Measurements from ENCODE around the gene OR4K1.
"Not testable (repeated sequence)": the region's sequence is repeated elsewhere in the genome, so short reads cannot be mapped to it uniquely, and the experiment has no call there.

OR4K1 gene, protein sequence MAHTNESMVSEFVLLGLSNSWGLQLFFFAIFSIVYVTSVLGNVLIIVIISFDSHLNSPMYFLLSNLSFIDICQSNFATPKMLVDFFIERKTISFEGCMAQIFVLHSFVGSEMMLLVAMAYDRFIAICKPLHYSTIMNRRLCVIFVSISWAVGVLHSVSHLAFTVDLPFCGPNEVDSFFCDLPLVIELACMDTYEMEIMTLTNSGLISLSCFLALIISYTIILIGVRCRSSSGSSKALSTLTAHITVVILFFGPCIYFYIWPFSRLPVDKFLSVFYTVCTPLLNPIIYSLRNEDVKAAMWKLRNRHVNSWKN

DNA sequence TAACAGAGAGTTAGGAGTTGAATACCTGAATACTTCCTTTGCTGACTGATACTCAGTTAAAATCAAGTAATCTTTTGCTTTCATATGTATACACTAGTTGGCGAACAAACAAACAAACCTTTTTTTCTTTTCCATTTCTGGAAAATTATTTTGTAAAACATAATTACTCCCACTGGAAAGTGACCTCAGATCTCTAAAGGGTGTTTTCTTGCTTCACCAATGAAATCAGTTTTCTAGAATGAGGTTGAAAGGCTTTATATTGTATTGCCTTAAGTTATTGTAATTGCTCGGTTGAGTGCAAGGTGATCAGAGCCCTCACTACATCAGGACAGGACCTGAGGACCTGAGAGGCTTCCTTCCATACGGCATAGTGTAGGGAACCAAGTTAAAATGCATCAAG lies at the start of gene OR4K1:
OR4K1 (plus strand) TSS at position 301 of the 400 bp plus-strand sequence. CDS start 4,750 bp downstream, outside the sequence.
- no peak for DNase-seq

DNA sequence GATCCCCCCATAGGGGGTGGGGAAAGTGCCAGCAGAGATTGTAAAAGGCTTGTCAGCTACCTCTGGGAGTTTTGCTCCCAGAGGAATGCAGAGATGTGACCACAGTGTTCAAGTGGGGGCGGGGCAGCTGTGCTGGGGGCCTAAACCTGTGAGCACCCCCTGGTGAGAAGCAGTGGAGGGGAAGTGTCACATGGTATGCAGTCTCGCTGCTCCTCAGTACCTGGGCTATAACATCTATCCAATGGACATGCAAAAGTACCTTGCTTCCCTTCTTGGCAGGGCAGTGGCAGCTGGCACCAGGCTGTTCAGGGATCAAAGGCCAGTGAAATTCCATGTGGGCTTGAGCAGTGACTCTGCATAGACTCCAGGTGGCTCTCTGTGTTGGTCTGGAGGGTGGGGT lies 35.4 kb upstream of the OR4K1 start:
- DNase-seq = no peak

DNA sequence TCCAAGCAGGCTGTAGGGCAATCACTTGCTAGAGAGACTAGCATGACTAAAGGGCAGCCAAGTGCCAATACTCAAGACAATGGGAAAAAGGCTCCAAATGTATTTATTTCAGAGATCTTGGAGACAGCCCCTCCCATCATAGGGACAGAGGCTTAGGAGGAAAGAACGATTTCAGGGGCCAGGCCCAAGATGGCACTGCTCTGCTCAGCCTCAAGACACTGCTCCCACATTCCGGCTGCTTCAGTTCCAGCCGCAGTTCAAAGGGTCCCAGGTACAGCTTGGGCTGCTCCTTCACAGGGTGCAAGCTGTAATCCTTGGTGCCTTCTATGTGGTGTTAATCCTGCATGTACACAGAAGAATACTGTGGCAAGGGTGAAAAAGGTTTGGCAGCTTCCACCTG lies 29.7 kb upstream of the OR4K1 start:
- DNase-seq = no peak

DNA sequence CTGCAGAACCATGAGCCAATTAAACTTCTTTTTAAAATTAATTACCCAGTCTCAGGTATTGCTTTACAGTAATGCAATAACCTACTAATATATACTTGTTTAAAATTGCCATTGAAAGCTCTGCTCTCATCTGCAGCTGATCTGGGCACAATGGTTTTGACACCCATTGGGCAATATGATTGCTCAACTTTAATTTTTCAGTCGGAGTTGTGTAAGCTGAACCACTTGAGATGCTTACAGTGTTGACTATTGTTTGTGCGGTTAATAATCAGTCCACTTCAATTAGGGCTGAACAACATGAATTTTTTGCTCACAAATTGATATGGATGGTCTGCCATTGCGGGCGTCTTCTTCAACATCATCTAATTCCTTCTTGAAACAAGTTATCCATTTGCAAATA lies 28.3 kb upstream of the OR4K1 start:
- DNase-seq = no peak

DNA sequence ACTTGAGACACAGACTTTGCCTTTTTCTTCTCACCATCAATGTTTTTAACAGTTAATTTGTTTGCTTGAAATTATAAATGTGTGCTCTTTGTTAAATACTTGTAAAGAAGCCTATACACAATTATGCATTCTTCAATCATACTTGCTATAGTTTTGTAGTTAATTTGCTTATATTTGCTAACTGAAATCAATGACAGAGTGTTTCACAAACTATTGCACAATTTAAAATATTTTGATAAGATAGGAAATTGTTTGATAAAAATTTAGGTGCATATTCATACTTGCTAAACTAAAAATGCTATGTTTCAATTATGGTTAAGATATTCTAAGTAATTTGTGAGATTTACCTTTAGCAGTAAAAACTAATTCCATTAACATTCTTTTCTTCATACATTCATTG lies 24.1 kb upstream of the OR4K1 start:
- no peak for DNase-seq

DNA sequence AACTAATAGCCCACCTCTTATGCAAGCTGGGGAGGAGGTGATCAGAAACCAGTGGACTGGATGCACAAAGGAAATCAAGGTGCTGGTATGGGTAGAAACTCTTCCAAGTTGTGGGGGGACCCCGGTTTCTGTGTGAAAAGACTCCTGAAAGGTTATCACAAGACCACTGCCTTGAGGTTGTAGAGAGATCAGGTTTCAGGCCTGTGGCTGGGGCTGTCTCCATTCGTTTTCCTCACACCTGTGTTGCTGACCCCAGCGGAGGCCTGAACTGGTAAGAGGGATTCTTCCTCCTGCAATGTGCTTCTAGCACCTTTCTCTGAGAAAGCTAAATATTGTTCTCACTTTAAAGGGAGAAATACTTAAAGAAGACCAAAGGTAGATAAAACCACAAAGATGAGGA lies 19.6 kb upstream of the OR4K1 start:
- DNase-seq = no peak

DNA sequence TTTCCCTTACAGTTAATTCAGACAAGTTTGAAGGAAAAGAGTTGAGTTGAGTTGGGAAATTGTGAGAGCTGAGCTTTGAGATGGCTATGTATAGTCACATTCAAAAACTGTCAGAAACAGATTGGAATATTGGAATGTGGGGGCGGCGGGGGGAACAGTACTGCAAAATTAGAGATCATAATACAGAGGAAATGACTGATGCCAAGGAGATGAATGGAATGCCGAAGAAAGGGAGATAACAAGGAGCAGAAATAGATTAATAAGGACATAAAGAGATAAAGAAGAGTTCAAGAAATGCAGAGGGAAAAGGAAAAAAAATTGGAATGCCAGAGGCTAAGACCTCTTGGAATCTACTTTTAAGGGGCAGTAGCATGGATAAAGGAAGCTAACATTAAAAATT lies 13.5 kb upstream of the OR4K1 start:
- no peak for DNase-seq

DNA sequence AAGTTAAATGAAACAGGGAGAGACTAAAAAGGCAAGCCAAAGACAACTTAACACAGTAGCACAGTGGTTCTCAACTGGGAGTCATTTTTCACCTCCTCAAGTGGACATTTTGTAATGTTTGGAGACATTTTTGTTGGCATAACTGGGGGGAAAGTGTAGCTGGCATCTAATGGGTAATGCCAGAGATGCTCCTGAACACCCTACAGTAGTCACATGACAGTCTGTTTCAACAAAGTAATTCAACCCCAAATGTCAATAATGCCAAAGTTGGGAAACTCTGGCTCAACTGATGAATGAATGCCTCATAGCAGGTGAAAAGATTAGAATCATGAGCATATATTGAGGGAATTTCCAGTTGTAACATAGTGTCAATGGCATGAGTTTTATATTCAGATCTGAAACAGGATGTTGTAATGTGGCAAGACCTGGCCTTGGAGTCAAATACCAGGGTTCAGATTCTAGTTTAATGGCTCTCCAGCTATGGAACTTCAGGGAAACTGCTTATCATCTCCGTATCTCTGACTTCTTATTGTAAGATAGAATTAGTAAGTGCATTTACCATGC lies 12.7 kb upstream of the OR4K1 start:
- DNase-seq = no peak

DNA sequence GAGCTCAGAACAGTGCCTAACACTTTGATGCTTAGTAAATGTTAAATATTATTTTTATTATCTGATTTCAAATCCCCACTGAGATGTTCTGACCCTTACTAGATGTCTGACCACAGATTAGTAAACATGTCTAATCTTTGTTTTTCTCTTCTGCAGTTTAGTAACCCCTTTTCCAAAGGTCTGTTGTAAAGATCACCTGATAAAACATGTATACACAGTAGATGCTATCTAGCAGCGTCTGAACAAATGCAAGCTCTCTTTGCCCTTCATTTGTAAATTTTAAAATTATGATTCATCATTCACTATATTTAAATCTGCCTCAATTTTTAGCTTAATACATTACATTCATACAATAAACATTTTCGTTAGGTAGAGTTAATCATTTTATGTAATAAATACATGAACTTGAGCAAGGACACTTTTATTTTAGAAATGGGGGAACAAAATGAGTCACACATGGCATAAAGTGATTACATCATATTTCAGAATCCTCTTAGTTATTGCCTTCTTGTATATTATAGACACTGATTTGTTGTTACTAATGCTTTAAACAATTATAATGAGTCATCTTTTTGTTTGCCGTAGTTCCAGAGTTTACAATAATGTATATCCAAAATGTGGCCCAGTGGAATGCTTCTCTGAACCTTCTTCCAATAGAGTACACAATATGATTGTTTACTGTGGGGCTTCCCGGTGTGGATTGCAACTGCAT lies 12.0 kb upstream of the OR4K1 start:
- no peak for DNase-seq

DNA sequence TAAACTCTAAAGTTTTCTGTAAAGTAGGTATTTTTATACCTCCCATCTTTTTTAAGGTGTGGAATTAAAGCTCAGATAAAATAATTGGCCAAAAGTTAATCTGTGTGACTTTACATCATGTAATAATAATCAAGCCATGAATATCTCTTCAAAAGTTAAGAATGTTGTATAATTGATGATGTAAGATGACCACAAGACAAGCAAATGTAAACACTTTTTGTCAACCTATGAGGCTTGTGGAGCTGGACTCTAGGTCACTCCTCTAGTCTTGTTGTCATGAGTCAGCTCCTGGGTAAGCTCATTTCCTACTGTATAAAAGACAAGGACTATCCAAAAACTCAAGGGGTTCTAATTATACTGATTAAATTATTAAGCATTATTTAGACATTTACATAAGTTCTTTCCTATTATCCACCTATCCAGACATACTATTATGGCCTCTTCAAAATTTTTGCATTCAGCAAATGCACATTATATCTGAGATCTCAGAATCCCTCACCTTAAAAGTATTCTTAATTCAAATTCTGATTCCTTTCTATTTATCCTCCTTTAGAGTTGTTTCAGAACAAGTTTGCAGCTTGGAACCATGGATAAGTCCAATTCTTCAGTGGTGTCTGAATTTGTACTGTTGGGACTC lies 10.6 kb upstream of the OR4K1 start, which contains the start of gene OR4K5:
OR4K5 (plus strand) TSS at position 587 of the 637 bp plus-strand sequence; CDS start at position 587, 0 bp downstream.
- DNase-seq = no peak

DNA sequence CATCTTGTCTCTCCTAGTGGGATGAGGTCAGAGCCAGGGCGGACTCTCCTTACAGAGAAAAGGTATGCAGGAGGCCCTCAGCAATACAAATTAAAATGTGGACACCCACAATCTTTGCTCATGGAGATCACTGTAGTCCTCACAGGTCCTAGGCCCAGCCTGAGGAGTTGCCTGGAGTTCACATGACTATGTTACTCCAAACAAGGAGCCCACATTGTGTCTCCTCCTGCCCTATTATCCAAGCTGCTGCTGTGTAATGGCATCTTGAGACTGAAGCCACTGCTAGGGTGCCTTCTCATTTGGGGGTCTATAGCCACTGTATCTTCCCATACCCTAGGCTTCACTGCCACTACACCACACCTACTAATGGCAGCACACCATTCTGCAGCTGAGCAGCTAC lies 11.0 kb downstream of the OR4K1 start:
- DNase-seq = no peak

DNA sequence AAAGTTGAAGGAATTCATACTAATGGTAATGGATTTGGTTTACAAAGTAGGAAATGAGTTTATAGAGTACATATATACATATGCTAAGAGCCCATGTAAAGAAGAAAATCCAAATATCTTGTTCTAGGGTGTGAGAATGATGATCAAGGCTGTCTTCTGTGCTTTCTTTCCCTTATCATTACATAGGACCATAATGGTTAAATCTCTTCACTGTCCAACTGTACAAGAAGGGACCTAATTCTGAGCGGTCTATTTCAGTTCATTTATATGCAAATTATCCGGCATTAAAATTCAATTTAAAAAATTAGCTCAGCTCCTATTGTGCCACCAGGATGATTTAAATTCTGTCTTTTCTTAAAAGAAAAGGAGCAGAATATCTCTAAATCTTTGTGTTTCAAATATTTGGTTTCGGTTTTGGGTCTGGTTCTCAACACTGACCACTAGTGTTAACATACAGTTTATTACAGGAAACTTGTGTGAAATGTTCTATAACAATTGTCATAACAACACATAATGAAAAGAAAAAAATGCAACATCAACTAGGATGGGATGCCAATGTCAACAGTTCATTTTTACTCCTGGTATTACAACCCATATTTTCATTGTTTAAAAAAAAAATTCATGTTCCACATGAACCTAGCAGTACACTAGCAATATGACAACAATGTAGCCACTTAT lies 16.8 kb downstream of the OR4K1 start:
- DNase-seq = no peak

DNA sequence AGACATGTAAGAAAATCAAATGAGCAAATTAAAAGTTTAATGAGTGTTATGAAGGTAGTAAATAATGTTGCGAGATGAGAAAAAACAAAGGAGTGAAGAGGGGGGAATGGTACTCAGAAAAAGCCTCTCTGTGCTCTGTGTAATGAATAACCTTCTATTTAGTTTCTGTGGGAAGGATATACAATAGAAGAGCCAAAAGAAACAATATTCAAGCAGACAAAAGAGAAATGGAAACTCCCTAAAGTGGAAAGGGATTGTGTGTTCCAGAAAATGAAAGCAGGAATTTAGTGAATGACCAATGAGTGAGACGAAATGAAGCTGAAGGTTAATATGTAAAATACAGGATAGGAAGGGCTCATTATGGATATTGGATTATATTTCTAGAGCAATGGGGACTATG lies 18.5 kb downstream of the OR4K1 start:
- DNase-seq = no peak

DNA sequence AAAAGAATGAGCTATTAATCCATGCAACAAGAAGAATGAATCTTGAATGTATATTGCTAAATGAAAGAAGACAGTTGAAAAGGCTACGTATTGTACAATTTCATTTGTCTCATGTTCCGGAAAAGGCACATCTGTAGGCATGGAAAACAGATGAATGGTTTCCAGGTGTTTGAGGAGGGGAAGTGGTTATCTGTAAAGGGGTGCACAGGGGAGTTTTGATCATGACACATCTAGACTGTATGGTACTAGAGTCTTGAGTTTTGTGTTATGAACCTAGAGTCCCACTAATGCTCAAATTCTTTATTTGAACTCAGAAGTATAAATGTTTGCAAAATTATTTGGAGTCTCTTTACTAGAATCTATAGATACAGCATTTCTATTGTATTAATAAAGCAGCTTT lies 39.0 kb downstream of the OR4K1 start:
- not testable (repeated sequence) for DNase-seq

DNA sequence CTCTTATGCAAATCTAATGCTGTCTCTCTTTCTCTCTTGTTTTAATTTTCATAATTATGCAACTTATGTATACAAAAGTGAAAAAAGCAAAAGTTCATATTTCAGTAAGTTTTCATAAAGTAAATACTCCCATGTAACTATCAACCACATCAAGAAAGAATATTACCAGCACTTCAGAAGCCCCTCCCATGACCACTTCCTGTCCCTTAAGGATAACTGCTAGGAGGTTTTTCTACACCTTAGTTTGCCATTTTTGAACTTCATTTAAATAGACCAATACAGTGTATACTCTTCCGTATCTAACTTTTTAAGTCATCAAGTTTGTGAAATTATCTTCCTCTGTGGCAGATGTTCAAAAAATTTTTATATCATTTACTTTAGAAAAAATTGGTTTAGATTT lies 44.1 kb downstream of the OR4K1 start:
- DNase-seq = no peak

DNA sequence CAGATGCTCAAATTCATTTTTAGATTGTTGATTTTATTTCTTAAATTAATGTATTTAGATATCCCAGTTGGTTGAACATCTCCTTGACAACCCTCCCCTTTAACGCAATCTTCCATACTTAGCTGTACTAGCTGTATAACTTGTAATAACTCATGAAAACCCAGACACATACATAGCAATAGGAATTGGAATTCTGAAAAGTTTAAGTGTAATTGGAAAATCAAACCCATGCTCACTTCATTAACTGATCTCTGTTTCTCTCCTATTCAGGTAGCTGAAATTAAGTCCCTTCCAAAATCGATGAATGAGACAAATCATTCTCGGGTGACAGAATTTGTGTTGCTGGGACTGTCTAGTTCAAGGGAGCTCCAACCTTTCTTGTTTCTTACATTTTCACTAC lies 44.6 kb downstream of the OR4K1 start, which contains the start of gene OR4K15:
OR4K15 (plus strand) TSS at position 301 of the 400 bp plus-strand sequence; CDS start at position 301, 0 bp downstream.
- DNase-seq = no peak
